Islet precursor cell (in vitro differentiated cells): ENCODE data around the gene MOGAT1.

Experiments
- DNase-seq: peaks from one replicate; pipeline ENCODE4 v3.0.0-alpha.2; 2018

MOGAT1 gene, protein sequence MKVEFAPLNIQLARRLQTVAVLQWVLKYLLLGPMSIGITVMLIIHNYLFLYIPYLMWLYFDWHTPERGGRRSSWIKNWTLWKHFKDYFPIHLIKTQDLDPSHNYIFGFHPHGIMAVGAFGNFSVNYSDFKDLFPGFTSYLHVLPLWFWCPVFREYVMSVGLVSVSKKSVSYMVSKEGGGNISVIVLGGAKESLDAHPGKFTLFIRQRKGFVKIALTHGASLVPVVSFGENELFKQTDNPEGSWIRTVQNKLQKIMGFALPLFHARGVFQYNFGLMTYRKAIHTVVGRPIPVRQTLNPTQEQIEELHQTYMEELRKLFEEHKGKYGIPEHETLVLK

DNA sequence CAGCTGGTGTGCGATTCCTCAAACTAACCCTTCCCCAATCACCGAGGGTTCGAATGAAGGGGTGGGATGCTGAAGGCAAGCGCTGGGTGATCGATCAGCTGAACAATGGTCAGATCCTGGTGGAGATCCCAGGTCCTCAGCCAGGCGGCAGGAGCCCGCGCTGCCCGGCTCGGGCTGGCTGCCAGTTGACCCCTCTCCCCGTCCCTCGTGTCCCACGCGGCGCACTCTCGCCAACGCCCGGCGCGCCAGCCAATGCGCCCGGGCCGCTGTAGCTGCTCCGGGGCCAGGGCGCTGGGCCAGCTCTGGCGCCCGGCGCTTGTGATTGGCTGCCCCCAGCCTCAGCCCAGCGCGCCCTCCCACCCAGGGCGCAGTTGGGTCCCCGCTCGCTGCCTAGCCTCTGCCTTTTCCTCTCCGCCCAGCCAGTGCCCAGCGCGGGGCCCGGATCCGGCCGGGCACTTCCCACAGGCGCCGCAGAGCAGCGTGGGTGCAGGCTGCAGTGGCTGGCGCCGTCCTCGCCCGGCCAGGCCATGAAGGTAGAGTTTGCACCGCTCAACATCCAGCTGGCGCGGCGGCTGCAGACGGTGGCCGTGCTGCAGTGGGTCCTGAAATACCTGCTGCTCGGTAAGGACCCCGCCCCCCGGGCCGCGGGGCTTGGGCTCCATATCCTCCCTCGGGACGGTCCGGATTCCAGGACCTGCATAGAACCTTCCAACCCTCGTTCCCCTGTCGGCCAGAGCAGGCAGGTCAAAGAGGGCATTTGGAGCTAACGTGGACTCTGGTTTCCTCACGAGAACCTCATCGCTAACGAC, at the start of gene MOGAT1:
Gene MOGAT1, plus strand, starts transcription at position 400 of the 809 bp plus-strand sequence. Its CDS starts 128 bp downstream, at position 528.
- peak; percentile 89 for DNase-seq

DNA sequence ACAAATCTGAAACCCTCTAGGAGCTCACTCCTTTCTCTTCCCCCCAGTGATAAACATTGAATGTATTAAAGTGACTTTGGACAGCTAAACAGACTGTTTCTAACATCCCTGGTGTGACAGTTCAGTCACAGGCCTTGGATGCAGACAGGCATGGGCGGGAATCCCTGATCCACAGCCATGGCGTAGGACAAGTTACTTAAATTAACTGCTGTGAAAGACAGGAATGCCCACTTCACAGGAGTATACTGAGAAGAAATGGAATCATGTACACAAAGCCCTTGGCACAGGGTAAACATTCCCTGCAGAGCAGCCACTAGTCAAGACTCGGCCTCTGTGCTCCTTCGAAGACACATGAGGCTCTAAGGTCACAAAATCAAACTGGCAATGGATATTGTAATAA, 49.6 kb upstream of the MOGAT1 start:
- no peak for DNase-seq

DNA sequence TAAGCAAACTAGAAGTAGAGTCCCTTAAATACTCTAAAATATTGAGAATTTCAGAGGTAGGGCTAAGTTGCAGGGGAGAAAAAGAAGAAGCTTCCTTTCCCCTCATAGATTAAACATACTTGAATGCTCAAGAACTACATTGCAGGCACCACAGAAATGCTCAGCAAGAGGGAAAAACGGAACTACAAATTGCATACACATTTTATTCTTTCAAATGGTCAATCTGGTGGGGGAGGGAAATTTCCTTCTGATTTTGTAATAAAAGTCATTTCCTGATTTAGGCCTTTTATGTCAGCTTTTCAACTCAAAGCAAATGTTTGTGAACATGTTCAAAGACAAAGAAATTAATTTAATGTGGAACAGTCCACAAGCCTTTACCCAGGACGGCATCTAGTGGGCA, 48.5 kb upstream of the MOGAT1 start:
- no peak for DNase-seq

DNA sequence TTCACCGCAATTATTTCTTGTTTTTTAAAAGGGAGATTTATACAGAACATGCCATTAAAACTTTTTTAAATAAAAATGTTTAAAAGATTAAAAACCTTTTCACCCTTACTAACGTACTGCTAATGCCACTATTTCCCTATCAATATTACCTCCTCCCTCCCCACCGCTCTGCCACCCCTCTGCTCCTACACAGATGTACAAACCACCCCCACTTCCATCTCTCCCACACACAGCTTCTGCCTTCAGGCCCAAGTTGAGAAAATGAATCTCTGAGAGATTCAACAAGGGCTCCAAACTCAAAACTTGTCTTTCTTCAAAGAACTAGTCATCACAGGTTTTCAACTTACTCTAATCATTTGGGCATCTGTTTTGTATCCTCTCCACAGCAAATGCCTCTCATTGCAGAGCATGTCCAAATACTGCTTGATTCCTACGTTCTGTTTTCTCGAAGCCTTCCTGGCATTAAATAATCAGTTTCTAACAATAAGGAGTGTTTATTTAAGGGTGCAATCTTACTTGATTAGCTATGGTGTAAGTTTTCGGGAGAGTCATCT, 47.6 kb upstream of the MOGAT1 start:
- no peak for DNase-seq

DNA sequence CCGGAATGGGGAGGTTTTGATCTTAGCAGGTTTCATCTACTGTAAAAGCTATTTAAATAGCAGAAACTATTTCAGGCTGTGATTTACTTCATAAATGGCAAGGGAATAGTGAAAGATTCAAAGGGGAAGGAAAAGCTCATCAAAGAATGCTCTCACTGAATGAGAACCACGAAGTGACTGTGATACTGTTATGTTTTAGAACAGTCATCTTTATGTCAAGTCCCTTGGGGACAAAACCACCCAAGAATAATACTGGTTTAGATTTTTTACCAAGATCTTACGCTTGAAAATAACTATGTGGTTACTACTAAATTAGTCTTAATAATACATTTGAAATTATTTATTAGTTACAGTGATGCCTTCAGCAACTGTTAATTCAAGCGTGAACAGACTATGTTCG, 43.7 kb upstream of the MOGAT1 start:
- no peak for DNase-seq

DNA sequence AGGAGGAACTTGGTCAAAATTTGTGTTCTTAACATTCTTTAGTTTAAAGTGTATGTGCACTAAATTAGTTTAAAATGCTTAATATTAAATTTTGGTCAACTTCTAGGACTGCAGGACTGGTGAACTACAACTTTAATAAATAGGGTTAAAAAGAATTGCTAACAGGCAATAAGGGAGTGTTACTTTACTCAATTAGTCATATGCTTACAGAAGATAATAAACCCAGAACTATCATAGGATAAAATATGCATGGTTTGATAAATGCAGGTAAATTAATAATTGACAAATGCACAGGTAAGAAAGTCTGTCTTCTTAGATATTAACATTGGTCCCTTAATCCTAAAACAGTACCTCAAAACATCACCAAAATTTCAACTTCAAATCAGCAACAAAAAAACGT, 36.2 kb upstream of the MOGAT1 start:
- DNase-seq, result no peak

DNA sequence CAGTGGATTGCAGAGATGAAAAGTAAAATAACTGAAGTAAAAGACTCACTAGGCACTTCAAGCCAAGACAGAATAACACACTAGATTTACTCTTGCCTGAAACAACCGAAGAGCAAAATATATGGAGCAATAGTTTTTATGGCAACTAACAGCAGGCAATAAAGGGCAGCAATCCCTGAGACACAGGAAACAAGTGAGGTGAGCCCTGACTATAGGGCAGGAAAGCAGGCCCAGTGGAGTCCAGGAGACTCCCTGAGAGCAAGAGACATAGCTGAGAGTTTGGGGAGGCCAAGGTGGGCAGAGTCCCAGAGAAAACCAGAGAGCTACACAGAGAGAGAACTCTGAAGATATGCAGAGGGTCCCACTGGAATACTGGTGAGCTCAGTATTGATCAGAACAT, 34.4 kb upstream of the MOGAT1 start:
- DNase-seq, result no peak

DNA sequence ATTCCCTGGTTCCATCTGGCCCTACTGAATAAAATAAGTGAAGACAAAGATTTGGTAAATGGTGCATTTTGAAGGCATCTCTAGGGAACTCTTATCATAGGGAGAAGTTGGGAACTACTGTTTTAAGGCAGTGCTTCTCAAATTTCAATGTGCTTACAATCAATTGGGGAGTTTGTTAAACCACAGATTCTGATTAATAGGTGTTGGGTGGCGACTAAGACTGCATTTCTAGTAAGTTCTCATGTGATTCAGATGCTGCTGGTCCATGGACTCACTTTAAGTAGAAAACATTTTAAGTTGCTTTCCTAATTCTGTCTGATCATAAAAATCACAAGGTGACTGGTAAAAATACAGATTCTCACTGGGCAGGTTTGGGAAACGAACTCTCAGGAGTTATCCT, 30.1 kb upstream of the MOGAT1 start:
- no peak for DNase-seq

DNA sequence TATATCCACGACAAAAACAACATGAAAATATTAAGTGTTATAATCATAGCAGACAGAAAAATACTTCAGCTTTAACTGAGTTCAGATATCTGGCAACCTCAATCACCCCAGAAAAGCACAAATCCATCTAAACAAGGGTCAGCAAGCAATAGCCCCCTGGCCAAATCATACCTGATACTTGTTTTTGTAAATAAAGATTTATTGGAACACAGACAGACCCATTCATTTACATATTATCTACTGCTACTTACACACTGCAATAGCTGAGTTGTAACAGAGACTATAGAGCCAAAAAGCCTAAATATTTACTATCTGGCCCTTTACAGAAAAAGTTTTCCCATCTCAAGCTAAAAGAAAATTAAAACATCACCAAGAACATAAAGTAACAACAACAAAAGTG, 28.3 kb upstream of the MOGAT1 start:
- no peak for DNase-seq

DNA sequence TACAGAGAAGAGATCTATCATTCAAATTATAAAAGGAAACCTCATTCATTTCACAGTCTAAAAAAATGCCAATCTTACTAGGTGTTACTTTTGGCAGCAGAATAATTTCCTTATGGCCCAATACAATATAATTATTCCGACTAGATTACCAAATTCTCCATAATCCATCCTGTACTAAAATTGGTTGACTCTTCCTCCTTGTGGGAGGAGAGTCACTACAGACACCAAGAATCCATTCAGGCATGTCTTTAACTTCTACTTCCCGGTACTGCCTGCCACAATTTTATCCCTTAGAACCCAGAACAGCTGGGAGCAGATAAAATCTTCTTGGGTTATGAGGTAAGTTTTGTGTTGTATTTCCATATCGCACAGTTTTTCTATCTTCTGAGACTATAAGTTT, 25.4 kb upstream of the MOGAT1 start:
- no peak for DNase-seq

DNA sequence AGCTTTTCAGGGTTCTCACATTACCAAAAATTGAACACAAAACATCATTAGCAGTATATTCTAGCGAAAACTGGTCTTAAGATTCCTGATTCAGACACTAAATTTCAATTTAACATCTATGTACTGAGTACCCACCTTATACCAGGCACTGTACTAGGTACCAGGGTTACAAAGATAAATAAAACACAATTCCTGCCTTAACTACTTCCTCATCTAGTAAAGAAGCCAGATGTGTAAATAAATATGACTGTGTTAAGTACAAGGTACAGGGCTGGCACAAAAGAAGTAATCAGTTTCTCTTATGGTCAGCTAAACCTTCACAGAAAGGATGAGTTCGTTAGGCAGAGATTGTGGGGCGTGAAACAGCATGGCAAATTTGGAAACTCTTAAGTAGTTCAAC, 21.7 kb upstream of the MOGAT1 start:
- no peak for DNase-seq

DNA sequence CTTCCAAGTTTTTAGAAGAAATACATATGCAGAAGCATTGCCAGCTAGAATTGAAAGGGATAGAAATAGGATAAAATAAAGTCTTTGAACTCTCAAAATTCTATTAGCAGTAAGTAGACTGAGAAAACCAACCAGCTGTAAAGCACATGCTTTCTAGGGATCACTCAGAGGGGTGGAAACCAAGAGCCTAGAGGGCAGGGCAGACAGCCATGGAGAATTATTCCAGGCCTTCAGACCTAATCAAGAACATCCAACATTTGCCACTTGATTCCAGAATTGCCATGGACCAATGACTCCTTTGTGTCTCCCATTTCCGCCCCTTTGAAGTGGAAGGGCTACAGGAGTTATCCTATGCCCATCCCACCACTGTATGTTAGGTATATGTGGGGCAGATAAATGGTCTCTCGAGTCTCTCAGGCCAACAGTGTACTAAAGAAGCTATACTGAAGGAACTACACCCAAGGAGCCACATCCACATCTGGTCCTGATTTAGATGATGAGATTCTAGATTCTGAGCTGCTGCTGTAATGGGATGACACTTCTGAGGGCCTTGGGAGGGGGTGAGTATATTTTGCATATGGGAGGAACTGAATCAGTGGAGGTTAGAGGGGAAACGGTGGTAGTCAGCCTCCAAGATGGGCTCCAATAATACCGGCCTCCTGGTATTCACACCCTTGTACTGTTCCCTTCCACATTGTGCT, 19.6 kb upstream of the MOGAT1 start:
- DNase-seq, result no peak

DNA sequence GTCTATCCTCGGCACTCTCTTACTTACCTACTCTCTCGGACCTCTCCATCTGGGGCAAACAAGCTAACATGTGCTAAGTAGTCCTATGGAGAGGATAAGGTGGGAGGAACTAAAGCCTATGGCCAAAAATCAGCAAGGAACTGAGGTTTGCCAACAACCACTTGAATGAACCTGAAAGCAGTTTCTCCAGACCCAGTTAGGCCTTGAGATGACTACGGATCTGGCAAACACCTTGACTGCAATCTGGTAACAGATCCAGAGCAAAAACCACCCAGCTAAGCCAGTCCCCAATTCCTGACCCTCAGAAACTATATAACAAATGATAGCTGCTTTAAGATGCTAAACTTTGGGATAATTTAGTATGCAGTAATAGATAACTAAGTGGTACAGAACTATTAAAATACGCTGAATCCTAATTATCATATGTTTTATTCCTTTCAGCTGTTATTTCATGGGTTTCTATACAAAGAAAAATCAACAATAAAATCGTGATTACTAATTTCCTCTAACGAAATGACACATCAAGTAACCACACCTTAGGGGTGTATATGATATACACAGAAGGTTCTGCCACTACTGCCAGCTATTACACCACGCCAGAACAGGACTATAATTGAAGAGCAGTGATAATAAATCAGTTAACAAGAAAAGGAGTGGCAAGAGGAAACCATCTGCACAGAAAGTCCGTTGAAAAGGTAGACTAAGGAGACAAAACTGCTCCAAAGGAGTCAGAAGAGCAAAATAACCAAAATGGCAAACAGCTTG, 18.8 kb upstream of the MOGAT1 start:
- no peak for DNase-seq

DNA sequence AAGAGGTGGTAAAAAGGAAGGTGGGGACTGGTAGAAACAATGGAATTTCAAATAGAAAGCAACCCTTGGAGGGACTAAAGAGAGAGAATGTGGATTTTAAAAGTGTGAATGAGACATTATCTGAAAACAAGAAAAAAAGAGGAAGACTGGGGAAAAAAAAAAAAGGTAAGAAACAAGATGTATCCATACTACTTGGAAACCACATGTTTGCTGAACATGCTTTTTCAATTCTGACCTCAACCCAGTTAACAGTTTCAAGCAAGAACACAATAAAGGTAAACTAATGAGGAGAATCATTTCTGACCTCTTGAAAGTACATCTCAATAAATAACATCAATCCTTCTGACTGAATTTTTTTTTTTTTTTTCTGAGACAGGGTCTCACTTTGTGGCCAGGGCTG, 18.2 kb upstream of the MOGAT1 start:
- no peak for DNase-seq

DNA sequence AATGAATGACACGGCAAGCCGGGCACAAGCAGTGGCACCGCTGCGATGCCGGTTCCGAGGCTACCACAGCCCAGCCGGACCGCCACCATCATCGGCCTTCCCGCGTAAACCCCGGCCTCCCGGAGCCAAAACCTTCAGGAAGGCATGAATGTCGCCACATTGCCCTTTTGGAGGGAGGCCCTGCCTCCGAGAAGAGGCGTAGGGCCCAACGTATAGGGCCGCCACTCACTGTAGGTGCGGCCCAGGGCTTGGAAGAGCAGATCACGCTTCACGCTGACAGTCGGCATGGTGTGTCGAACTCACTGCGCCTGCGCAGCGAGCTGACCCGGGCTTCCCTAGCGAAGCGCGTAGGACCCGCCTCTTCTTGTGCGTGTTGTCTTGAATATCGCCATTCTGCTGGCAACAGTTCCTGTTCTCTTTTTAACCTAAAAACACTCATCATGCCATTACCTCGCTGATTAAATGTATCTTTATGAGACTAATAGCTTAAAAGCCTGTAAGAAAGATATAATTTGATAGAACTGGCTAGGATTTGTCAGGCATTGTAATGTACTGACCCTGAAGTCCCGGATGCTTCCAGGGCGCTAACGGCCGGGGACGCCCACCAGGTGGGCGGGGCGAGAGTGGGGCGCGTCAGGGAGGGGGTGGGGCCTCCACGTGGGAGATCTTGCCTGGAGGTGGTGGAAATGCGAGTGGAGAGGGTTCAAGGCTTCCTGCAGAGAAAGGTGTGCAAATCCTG, 15.5 kb upstream of the MOGAT1 start, which contains the start of gene FARSB:
Gene FARSB, minus strand, starts transcription at position 306 of the 739 bp plus-strand sequence. Its CDS starts 19 bp downstream, at position 287.
- peak; percentile 96 for DNase-seq

DNA sequence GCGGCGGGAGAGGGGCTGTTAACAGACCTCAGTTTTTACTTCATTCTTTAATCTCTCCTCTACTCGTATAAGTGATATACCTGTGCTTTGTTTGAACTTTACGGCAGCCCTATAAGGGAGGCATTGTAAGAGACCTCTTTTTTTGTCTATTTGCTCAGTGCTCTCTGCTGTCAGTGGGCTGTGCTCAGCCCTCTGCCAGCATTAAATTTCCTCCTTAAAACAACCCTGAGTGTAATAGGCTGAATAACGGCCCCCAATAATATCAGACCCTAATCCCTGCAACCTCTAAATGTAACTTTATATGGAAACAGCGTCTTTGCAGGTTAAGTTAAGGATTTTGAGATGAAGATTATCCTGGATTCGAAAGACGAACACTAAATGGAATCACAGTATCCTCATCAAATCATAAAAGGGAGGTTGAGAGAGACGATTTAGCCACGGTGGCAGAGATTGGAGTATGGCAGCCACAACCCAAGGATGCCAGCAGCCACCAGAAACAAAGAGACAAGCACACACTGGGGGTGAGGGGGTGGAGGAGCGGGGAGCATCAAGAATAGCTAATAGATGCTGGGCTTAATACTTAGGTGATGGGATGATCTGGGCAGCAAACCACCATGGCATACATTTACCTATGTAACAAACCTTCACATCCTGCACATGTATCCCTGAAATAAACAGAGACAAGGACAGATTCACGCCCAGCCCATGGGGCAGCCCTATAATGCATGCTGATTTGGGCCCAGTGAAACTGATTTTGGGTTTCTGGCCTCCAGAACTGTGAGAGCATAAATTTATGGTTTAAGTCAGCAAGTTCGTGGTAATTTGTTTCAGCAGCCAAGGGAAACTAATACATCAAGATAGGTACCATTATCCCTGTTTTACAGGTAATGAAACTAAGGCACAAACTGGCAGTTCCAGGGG, 14.7 kb upstream of the MOGAT1 start:
- no peak for DNase-seq

DNA sequence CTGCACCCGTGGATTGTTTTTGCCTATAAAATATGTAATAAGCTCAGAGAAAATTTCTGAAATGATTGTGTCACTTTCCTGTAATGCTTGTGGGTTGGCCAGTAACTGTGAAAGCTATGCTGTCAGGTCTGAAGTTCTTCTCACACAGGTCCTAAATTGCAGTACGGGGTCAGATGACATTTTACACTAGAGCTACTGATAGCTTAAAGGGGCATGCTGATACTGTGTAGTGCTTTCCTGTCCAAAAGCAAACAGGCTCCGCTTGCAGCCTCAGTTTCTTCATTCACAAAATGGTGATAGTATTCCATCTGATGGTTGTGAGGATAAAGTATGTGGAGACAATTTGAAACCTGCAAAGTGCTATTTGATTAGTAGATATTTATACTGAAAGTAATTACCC, 8.0 kb upstream of the MOGAT1 start:
- no peak for DNase-seq

DNA sequence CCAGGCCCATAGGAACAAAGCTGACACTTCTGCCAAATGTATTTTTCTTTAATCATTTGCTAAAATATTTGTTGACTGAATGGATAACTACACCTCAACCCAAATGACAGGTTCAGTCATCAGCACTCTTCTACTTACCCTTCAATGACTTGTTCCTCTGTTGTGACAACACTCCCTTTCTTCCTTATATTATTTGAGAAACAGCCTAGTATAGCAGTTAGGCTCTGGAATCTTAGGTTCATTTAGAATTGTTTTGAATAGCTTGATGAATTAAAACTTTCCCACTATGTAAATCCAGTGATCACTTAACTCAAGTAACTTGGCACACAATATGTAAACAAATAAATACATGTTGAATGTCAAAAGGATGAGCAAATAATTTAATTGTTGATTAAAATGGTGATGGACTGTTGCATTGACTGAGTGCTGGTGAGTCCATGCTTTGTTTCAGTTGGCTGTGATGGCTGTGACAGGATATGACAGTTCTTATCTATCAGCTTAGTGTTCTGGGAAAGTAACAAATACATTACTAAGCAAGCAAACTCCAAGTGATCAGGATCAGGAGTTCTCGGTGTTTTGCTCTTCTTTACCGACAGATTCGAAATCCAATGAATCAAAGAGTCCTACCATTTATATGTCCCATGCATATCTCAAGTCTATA, 2.8 kb upstream of the MOGAT1 start:
- no peak for DNase-seq

DNA sequence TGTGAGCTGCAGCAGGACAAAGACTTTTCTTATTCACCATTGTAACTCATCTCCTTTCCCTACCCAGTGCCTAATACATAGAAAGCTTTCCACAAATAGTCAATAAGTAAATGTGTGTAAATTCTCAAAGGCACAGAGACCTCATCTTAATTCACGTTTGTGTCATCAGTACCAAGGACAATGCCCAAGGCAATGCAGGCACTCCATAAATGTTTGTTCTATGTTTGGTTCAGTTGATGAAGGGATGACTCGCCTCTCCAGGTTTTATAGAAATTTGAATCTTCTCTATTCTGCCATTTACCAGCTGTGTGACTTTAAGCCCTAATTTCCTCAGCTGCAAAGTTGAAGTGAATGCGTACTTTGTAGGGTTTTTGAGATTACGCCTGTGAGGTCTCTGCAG, 2.1 kb upstream of the MOGAT1 start:
- DNase-seq, result no peak
